Left ventricle myocardium inferior (tissue), 1 donor: ENCODE data around the gene RAB3GAP2. TPM values are rescaled to one million over a fixed set of nuclear protein-coding genes. Genes with fewer than 3 reads are reported as not detected.

Source experiments
- DNase-seq: peaks from one replicate; pipeline ENCODE4 v3.0.0-alpha.2; 2020
- H3K27ac ChIP-seq: fragments of 200-600 bp; replicated peaks from 2 replicates; pipeline ENCODE4 v1.8.0; 2021
- H3K27me3 ChIP-seq: fragments of 200-600 bp; 2 replicates; pipeline ENCODE4 v1.8.0; 2021; ENCODE audit warnings: low read depth
- H3K36me3 ChIP-seq: fragments of 200-600 bp; 2 replicates; pipeline ENCODE4 v1.8.0; 2021
- H3K4me1 ChIP-seq: fragments of 200-600 bp; 2 replicates; pipeline ENCODE4 v1.8.0; 2021
- H3K4me3 ChIP-seq: fragments of 200-600 bp; 2 replicates; pipeline ENCODE4 v1.8.0; 2021; ENCODE audit warnings: mild to moderate bottlenecking, moderate library complexity
- H3K9me3 ChIP-seq: fragments of 200-600 bp; replicated peaks from 2 replicates; pipeline ENCODE4 v1.8.0; 2021
- CTCF ChIP-seq: fragments of 200-600 bp; IDR thresholded peaks from 2 replicates; pipeline ENCODE4 v1.8.0; 2021; ENCODE audit warnings: antibody characterized with exemption, mild to moderate bottlenecking, borderline replicate concordance
- intact Hi-C: fragments of 100-400 bp; cut with micrococcal nuclease; formaldehyde crosslinking; loops from one replicate; pipeline ENCODE4 v1.11.0; 2022
- long read RNA-seq: library from polyadenylated mRNA; unstranded; transcript quantifications from one replicate; pipeline ENCODE4 v2.0.0, GENCODE V29; 2021
- total RNA-seq: library from RNA; stranded (reverse); fragmentation: NEBNext Ultra II Directional; extraction: Animal tissue kit (Norgen Biotek cat#: 25700); gene quantifications from one replicate; pipeline ENCODE4 v1.2.1, GENCODE V29; 2021
- donor health status: DM: no; HTN: yes; CAD: no; lungs with severe emphysema.

RAB3GAP2 gene
- total RNA-seq: 20.3 TPM
- long read RNA-seq, partial matches to known transcripts: 2 of 36 reads
- long read RNA-seq, other reads (novel, unspliced or antisense): 34 of 36 reads

- intact Hi-C loops: no loop called here
- H3K9me3 ChIP-seq: no peaks in the 10 kb centered on the region
- peaks cover 4% of the 10 kb centered on the region for H3K27me3 ChIP-seq
- peaks cover 5% of the 10 kb centered on the region for H3K36me3 ChIP-seq
- peak within 1 kb of the TSS; percentile 88 for H3K27ac ChIP-seq
- peak; percentile 95 for DNase-seq
- TF ChIP-seq CTCF: no peak
- peak within 1 kb of the TSS; percentile 95 for H3K4me3 ChIP-seq
- H3K4me1 ChIP-seq: peaks cover 56% of the 10 kb centered on the region
Observed at GRCh38 chr1:220272047-220272840, at the start of gene RAB3GAP2. RAB3GAP2 (minus strand) TSS chr1:220272453; CDS start chr1:220272337, 116 bp downstream.

GRCh38 chr1:220321758-220322157 lies 49.5 kb upstream of the RAB3GAP2 start:
- no peak for TF ChIP-seq CTCF
- Histone ChIP-seq H3K27me3 (no peaks in the 10 kb centered on the region), H3K27ac (no peak overlapping the region), H3K9me3 (no peaks in the 10 kb centered on the region), H3K36me3 (no peaks in the 10 kb centered on the region), H3K4me1 (peaks cover 6% of the 10 kb centered on the region), H3K4me3 (no peak overlapping the region)
- intact Hi-C loops: no loop called here
- no peak for DNase-seq

DNA sequence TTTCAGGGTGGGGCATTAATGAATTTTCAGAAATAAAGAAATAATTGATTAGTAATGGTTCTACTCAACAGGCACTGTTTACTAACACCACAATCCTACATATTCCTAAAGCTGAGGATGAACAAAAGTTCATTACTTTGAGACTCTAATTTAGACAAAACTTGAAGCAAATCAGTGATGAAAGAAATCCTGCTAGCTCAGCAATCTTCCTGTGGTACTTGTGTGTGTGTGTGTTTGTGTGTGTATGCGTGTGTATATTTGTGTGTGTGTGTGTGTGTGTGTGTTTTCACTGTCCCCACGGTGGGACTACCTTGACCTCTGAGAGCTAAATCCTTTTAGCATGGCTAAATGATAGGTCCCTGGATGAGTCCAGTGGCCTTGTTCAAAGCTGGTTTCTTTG lies 48.5 kb upstream of the RAB3GAP2 start:
- no peak for TF ChIP-seq CTCF

GRCh38 chr1:220318673-220319072 lies 46.4 kb upstream of the RAB3GAP2 start:
- peaks cover 26% of the 10 kb centered on the region for H3K4me1 ChIP-seq
- no peaks in the 10 kb centered on the region for H3K27me3 ChIP-seq
- H3K27ac ChIP-seq: no peak overlapping the region
- H3K36me3 ChIP-seq: no peaks in the 10 kb centered on the region
- H3K9me3 ChIP-seq: no peaks in the 10 kb centered on the region
- no peak overlapping the region for H3K4me3 ChIP-seq
- no peak for TF ChIP-seq CTCF
- intact Hi-C loops: no loop called here
- no peak for DNase-seq

More for the DNA sequence above, 48.5 kb upstream of the RAB3GAP2 start:
- peaks cover 14% of the 10 kb centered on the region for H3K4me1 ChIP-seq
- H3K9me3 ChIP-seq: no peaks in the 10 kb centered on the region
- intact Hi-C loops: no loop called here
- no peaks in the 10 kb centered on the region for H3K36me3 ChIP-seq
- DNase-seq: no peak
- H3K27ac ChIP-seq: no peak overlapping the region
- H3K4me3 ChIP-seq: no peak overlapping the region
- H3K27me3 ChIP-seq: no peaks in the 10 kb centered on the region

DNA sequence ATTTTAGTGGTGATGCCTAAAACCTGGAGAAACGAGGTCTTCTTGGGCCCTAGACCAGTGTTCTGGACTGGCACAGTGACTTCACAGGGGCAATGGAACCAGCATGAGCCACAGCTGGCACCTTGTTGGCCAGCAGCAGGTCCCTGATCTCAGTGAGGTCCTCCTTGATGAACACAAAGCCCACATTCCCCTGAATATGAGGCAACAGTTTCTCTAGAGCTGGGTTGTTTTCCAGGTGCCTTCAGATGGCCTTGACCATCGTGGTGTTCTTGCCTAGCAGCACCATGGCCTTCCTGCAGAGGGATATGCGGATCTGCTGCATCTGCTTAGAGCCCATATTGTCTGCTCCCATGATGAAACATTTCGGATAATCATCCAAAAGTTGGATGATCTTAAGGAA lies 44.9 kb upstream of the RAB3GAP2 start:
- no peaks in the 10 kb centered on the region for H3K36me3 ChIP-seq
- TF ChIP-seq CTCF: no peak
- peaks cover 26% of the 10 kb centered on the region for H3K4me1 ChIP-seq
- intact Hi-C loops: no loop called here
- no peak overlapping the region for H3K4me3 ChIP-seq
- H3K27me3 ChIP-seq: no peaks in the 10 kb centered on the region
- H3K27ac ChIP-seq: no peak overlapping the region
- DNase-seq: no peak
- H3K9me3 ChIP-seq: no peaks in the 10 kb centered on the region
